ENCODE data around the gene KREMEN1. TPM values are rescaled to one million over a fixed set of nuclear protein-coding genes. Genes with fewer than 3 reads are reported as not detected.

KREMEN1 gene
- polyA plus RNA-seq, 1 of the 3 experiments (the other 2 are of a cell fraction) = 10.0 TPM

DNA sequence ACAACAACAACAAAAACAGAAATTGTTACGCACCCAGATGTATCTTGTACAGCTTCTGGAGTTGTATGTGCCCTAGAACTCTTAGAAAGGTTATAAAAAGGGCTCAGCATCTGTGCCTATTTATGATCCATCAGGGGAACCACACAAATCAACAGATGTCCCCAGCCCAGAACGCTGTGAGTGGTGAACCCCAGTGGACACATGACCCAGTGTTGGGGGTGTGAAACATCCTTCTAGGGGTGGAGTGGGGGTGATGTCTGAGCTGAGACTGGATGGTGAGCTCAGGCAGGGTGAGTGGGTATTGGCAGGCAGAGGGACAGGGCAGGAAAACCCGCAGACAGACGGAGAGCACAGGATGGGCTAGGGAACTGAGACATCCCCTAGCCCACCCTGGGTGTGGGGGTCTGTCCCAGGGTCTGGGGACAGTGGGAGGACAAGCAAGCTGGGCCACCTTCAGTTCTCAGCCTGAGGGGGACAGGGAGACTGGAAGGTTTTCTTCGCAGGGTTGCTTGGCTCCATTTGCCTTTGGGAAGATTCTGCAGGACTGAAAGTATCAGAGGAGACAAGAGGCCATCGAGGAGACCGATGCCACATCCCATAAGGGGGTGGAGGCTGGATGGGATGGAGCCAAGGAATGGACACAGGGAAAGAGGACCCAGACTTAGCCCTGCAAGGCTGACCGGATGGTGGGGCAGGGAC, 127.0 kb downstream of the KREMEN1 start:
- TF ChIP-seq TCF12 (IDR thresholded peaks at IDR 0.05) (no peak), GATA2 (CRISPR knock-in tag; IDR thresholded peaks at IDR 0.05) (no peak), RFX5 (IDR thresholded peaks at IDR 0.05; ENCODE audit: low read length) (no peak), MEF2A (IDR thresholded peaks at IDR 0.05; ENCODE audit: borderline replicate concordance, low read depth) (no peak), RAD21 (IDR thresholded peaks at IDR 0.05; ENCODE audit: low read length) (no peak), TAF1 (IDR thresholded peaks at IDR 0.05; ENCODE audit: borderline replicate concordance, low read depth, low read length) (no peak), GABPA (IDR thresholded peaks at IDR 0.05; ENCODE audit: low read depth) (no peak), POLR2AphosphoS5 (IDR thresholded peaks at IDR 0.05; ENCODE audit: low read depth, low read length) (no peak), ELF1 (IDR thresholded peaks at IDR 0.05) (no peak)
- TF ChIP-seq, protein P1, sequence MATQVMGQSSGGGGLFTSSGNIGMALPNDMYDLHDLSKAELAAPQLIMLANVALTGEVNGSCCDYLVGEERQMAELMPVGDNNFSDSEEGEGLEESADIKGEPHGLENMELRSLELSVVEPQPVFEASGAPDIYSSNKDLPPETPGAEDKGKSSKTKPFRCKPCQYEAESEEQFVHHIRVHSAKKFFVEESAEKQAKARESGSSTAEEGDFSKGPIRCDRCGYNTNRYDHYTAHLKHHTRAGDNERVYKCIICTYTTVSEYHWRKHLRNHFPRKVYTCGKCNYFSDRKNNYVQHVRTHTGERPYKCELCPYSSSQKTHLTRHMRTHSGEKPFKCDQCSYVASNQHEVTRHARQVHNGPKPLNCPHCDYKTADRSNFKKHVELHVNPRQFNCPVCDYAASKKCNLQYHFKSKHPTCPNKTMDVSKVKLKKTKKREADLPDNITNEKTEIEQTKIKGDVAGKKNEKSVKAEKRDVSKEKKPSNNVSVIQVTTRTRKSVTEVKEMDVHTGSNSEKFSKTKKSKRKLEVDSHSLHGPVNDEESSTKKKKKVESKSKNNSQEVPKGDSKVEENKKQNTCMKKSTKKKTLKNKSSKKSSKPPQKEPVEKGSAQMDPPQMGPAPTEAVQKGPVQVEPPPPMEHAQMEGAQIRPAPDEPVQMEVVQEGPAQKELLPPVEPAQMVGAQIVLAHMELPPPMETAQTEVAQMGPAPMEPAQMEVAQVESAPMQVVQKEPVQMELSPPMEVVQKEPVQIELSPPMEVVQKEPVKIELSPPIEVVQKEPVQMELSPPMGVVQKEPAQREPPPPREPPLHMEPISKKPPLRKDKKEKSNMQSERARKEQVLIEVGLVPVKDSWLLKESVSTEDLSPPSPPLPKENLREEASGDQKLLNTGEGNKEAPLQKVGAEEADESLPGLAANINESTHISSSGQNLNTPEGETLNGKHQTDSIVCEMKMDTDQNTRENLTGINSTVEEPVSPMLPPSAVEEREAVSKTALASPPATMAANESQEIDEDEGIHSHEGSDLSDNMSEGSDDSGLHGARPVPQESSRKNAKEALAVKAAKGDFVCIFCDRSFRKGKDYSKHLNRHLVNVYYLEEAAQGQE (IDR thresholded peaks at IDR 0.05; ENCODE audit: low read depth, low read length) = no peak
- TF ChIP-seq, protein P2, sequence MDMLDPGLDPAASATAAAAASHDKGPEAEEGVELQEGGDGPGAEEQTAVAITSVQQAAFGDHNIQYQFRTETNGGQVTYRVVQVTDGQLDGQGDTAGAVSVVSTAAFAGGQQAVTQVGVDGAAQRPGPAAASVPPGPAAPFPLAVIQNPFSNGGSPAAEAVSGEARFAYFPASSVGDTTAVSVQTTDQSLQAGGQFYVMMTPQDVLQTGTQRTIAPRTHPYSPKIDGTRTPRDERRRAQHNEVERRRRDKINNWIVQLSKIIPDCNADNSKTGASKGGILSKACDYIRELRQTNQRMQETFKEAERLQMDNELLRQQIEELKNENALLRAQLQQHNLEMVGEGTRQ (IDR thresholded peaks at IDR 0.05; ENCODE audit: borderline replicate concordance, low read depth, low read length) = no peak
- TF ChIP-seq, protein P3, sequence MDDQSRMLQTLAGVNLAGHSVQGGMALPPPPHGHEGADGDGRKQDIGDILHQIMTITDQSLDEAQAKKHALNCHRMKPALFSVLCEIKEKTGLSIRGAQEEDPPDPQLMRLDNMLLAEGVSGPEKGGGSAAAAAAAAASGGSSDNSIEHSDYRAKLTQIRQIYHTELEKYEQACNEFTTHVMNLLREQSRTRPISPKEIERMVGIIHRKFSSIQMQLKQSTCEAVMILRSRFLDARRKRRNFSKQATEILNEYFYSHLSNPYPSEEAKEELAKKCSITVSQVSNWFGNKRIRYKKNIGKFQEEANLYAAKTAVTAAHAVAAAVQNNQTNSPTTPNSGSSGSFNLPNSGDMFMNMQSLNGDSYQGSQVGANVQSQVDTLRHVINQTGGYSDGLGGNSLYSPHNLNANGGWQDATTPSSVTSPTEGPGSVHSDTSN (IDR thresholded peaks at IDR 0.05) = no peak
- CTCF ChIA-PET = interaction anchor here (1.1 to 3.8 kb wide), 2 partner anchors 46 to 344 kb away, joined by 3 to 24 read pairs; no protein-coding TSS in a partner anchor
- H3K9ac ChIP-seq = no peak overlapping the region
- no peak overlapping the region for H3K4me2 ChIP-seq
- 74% methylated on average over 8 of the region's 8 CpGs for WGBS (ENCODE audit: low lambda C conversion rate)
- H3K27ac ChIP-seq (ENCODE audit: low read depth in 2 of 2, low read length in 1 of 2) = no peak overlapping the region
- no peak overlapping the region for H3K4me3 ChIP-seq (ENCODE audit: low read depth in 2 of 2, low read length in 1 of 2)
- no peak overlapping the region for H2AFZ ChIP-seq (ENCODE audit: low read depth)
- no peaks in the 10 kb centered on the region for H3K9me3 ChIP-seq
- no peak for DNase-seq
- H3K36me3 ChIP-seq (replicated peaks in 1 of 2; ENCODE audit: control insufficient read depth in 1 of 2, insufficient read depth in 2 of 2, low read length in 1 of 2) = no peaks in the 10 kb centered on the region
- no peaks in the 10 kb centered on the region for H3K27me3 ChIP-seq (ENCODE audit: insufficient read depth)
- H3K79me2 ChIP-seq (ENCODE audit: insufficient read depth) = no peaks in the 10 kb centered on the region
- H3F3A ChIP-seq (replicated peaks; ENCODE audit: insufficient read depth) = peaks cover 4% of the 10 kb centered on the region
- POLR2A ChIA-PET = no interaction called here
- H3K4me1 ChIP-seq (ENCODE audit: control insufficient read depth in 1 of 2, insufficient read depth in 2 of 2, low read depth in 1 of 2, low read length in 1 of 2) = peaks cover 0 to 9% of the 10 kb centered on the region in 2 experiments; a peak in 1 of 4 replicates
- H4K20me1 ChIP-seq (ENCODE audit: insufficient read depth) = no peaks in the 10 kb centered on the region
- no peaks in the 10 kb centered on the region for H3K9me2 ChIP-seq
